ENCODE results near the gene CRYAB.
"Not testable (repeated sequence)": the region's sequence is repeated elsewhere in the genome, so short reads cannot be mapped to it uniquely, and the experiment has no call there.

The CRYAB gene

GRCh38 chr11:111910676-111911562 lies 651 bp downstream of the CRYAB start:
- Histone ChIP-seq H3K4me1 (ENCODE audit: control insufficient read depth, insufficient read depth, low read length) (peaks cover 8% of the 10 kb centered on the region), H3K9me3 (ENCODE audit: control insufficient read depth, insufficient read depth, low read length) (no peaks in the 10 kb centered on the region), H3K4me3 (ENCODE audit: low read length) (no peak overlapping the region), H3K27ac (ENCODE audit: low read length) (no peak overlapping the region), H3K27me3 (ENCODE audit: control insufficient read depth, insufficient read depth, low read length) (no peaks in the 10 kb centered on the region), H3K36me3 (ENCODE audit: control insufficient read depth, insufficient read depth, low read length) (no peaks in the 10 kb centered on the region)
- no CpG with 5 or more reads among the region's 9 CpGs for WGBS (ENCODE audit: insufficient coverage, insufficient read length)
- no peak for DNase-seq (ENCODE audit: low read depth, low spot score)

GRCh38 chr11:111909378-111909777 lies 2.2 kb downstream of the CRYAB start:
- Histone ChIP-seq H3K36me3 (ENCODE audit: control insufficient read depth, insufficient read depth, low read length) (no peaks in the 10 kb centered on the region), H3K4me1 (ENCODE audit: control insufficient read depth, insufficient read depth, low read length) (peaks cover 8% of the 10 kb centered on the region), H3K9me3 (ENCODE audit: control insufficient read depth, insufficient read depth, low read length) (no peaks in the 10 kb centered on the region), H3K27ac (ENCODE audit: low read length) (no peak overlapping the region), H3K4me3 (ENCODE audit: low read length) (no peak overlapping the region), H3K27me3 (ENCODE audit: control insufficient read depth, insufficient read depth, low read length) (no peaks in the 10 kb centered on the region)
- no peak for DNase-seq (ENCODE audit: low read depth, low spot score)
- no CpG with 5 or more reads among the region's 5 CpGs for WGBS (ENCODE audit: insufficient coverage, insufficient read length)

- no peak overlapping the region for H3K27ac ChIP-seq (ENCODE audit: low read length)
- no peak for DNase-seq (ENCODE audit: low read depth, low spot score)
- peaks cover 8% of the 10 kb centered on the region for H3K4me1 ChIP-seq (ENCODE audit: control insufficient read depth, insufficient read depth, low read length)
- no peaks in the 10 kb centered on the region for H3K9me3 ChIP-seq (ENCODE audit: control insufficient read depth, insufficient read depth, low read length)
- no CpG with 5 or more reads among the region's 5 CpGs for WGBS (ENCODE audit: insufficient coverage, insufficient read length)
- H3K36me3 ChIP-seq (ENCODE audit: control insufficient read depth, insufficient read depth, low read length): no peaks in the 10 kb centered on the region
- no peaks in the 10 kb centered on the region for H3K27me3 ChIP-seq (ENCODE audit: control insufficient read depth, insufficient read depth, low read length)
- no peak overlapping the region for H3K4me3 ChIP-seq (ENCODE audit: low read length)
Observed at GRCh38 chr11:111908639-111909305, 2.8 kb downstream of the CRYAB start.

- H3K27me3 ChIP-seq (ENCODE audit: control insufficient read depth, insufficient read depth, low read length): no peaks in the 10 kb centered on the region
- no peaks in the 10 kb centered on the region for H3K4me1 ChIP-seq (ENCODE audit: control insufficient read depth, insufficient read depth, low read length)
- no peak overlapping the region for H3K4me3 ChIP-seq (ENCODE audit: low read length)
- H3K27ac ChIP-seq (ENCODE audit: low read length): no peak overlapping the region
- H3K9me3 ChIP-seq (ENCODE audit: control insufficient read depth, insufficient read depth, low read length): no peaks in the 10 kb centered on the region
- no CpG with 5 or more reads among the region's 1 CpG for WGBS (ENCODE audit: insufficient coverage, insufficient read length)
- H3K36me3 ChIP-seq (ENCODE audit: control insufficient read depth, insufficient read depth, low read length): no peaks in the 10 kb centered on the region
- no peak for DNase-seq (ENCODE audit: low read depth, low spot score)
Observed at GRCh38 chr11:111906680-111907079, 4.9 kb downstream of the CRYAB start.

GRCh38 chr11:111905411-111905810 lies 6.2 kb downstream of the CRYAB start:
- H3K4me1 ChIP-seq (ENCODE audit: control insufficient read depth, insufficient read depth, low read length): no peaks in the 10 kb centered on the region
- no peak overlapping the region for H3K4me3 ChIP-seq (ENCODE audit: low read length)
- H3K36me3 ChIP-seq (ENCODE audit: control insufficient read depth, insufficient read depth, low read length): no peaks in the 10 kb centered on the region
- H3K27me3 ChIP-seq (ENCODE audit: control insufficient read depth, insufficient read depth, low read length): no peaks in the 10 kb centered on the region
- WGBS (ENCODE audit: insufficient coverage, insufficient read length): no CpG with 5 or more reads among the region's 2 CpGs
- H3K27ac ChIP-seq (ENCODE audit: low read length): no peak overlapping the region
- H3K9me3 ChIP-seq (ENCODE audit: control insufficient read depth, insufficient read depth, low read length): no peaks in the 10 kb centered on the region
- no peak for DNase-seq (ENCODE audit: low read depth, low spot score)

GRCh38 chr11:111886844-111887243 lies 24.7 kb downstream of the CRYAB start:
- Histone ChIP-seq H3K4me1 (ENCODE audit: control insufficient read depth, insufficient read depth, low read length) (no peaks in the 10 kb centered on the region), H3K36me3 (ENCODE audit: control insufficient read depth, insufficient read depth, low read length) (no peaks in the 10 kb centered on the region), H3K27me3 (ENCODE audit: control insufficient read depth, insufficient read depth, low read length) (no peaks in the 10 kb centered on the region), H3K4me3 (ENCODE audit: low read length) (no peak overlapping the region), H3K27ac (ENCODE audit: low read length) (no peak overlapping the region), H3K9me3 (ENCODE audit: control insufficient read depth, insufficient read depth, low read length) (no peaks in the 10 kb centered on the region)
- no CpG with 5 or more reads among the region's 2 CpGs for WGBS (ENCODE audit: insufficient coverage, insufficient read length)
- no peak for DNase-seq (ENCODE audit: low read depth, low spot score)

GRCh38 chr11:111886032-111886431 lies 25.5 kb downstream of the CRYAB start:
- no peak overlapping the region for H3K27ac ChIP-seq (ENCODE audit: low read length)
- no peaks in the 10 kb centered on the region for H3K9me3 ChIP-seq (ENCODE audit: control insufficient read depth, insufficient read depth, low read length)
- no peak for DNase-seq (ENCODE audit: low read depth, low spot score)
- H3K36me3 ChIP-seq (ENCODE audit: control insufficient read depth, insufficient read depth, low read length): no peaks in the 10 kb centered on the region
- H3K27me3 ChIP-seq (ENCODE audit: control insufficient read depth, insufficient read depth, low read length): no peaks in the 10 kb centered on the region
- no peak overlapping the region for H3K4me3 ChIP-seq (ENCODE audit: low read length)
- no peaks in the 10 kb centered on the region for H3K4me1 ChIP-seq (ENCODE audit: control insufficient read depth, insufficient read depth, low read length)
- no CpG with 5 or more reads among the region's 4 CpGs for WGBS (ENCODE audit: insufficient coverage, insufficient read length)

GRCh38 chr11:111885053-111885452 lies 26.5 kb downstream of the CRYAB start:
- not testable (repeated sequence) for H3K36me3 ChIP-seq (ENCODE audit: control insufficient read depth, insufficient read depth, low read length); H3K27me3 ChIP-seq (ENCODE audit: control insufficient read depth, insufficient read depth, low read length); H3K4me3 ChIP-seq (ENCODE audit: low read length); DNase-seq (ENCODE audit: low read depth, low spot score); H3K27ac ChIP-seq (ENCODE audit: low read length); H3K9me3 ChIP-seq (ENCODE audit: control insufficient read depth, insufficient read depth, low read length); H3K4me1 ChIP-seq (ENCODE audit: control insufficient read depth, insufficient read depth, low read length)
- no CpG with 5 or more reads among the region's 4 CpGs for WGBS (ENCODE audit: insufficient coverage, insufficient read length)

- H3K27ac ChIP-seq (ENCODE audit: low read length): no peak overlapping the region
- H3K4me1 ChIP-seq (ENCODE audit: control insufficient read depth, insufficient read depth, low read length): no peaks in the 10 kb centered on the region
- H3K27me3 ChIP-seq (ENCODE audit: control insufficient read depth, insufficient read depth, low read length): no peaks in the 10 kb centered on the region
- WGBS (ENCODE audit: insufficient coverage, insufficient read length): no CpG with 5 or more reads among the region's 5 CpGs
- H3K9me3 ChIP-seq (ENCODE audit: control insufficient read depth, insufficient read depth, low read length): no peaks in the 10 kb centered on the region
- H3K36me3 ChIP-seq (ENCODE audit: control insufficient read depth, insufficient read depth, low read length): no peaks in the 10 kb centered on the region
- H3K4me3 ChIP-seq (ENCODE audit: low read length): no peak overlapping the region
- no peak for DNase-seq (ENCODE audit: low read depth, low spot score)
Observed at GRCh38 chr11:111882202-111882601, 29.4 kb downstream of the CRYAB start.

- H3K9me3 ChIP-seq (ENCODE audit: control insufficient read depth, insufficient read depth, low read length): no peaks in the 10 kb centered on the region
- no CpG with 5 or more reads among the region's 6 CpGs for WGBS (ENCODE audit: insufficient coverage, insufficient read length)
- H3K36me3 ChIP-seq (ENCODE audit: control insufficient read depth, insufficient read depth, low read length): no peaks in the 10 kb centered on the region
- H3K27ac ChIP-seq (ENCODE audit: low read length): no peak overlapping the region
- H3K27me3 ChIP-seq (ENCODE audit: control insufficient read depth, insufficient read depth, low read length): no peaks in the 10 kb centered on the region
- H3K4me1 ChIP-seq (ENCODE audit: control insufficient read depth, insufficient read depth, low read length): no peaks in the 10 kb centered on the region
- no peak for DNase-seq (ENCODE audit: low read depth, low spot score)
- H3K4me3 ChIP-seq (ENCODE audit: low read length): peak overlapping the region; percentile 56; the same call in 1 of the 2 replicates
Observed at GRCh38 chr11:111879637-111879960, 32.0 kb downstream of the CRYAB start.
